ENCODE data around the gene CGRRF1.

GRCh38 chr14:54577494-54577893 is 67.8 kb downstream of the CGRRF1 start:
- TF ChIP-seq POLR2A (IDR thresholded peaks at IDR 0.05) (no peak), CTCF (IDR thresholded peaks at IDR 0.05) (no peak)

All from testis (tissue), 2 donors.